Spleen (tissue), 7 donors: ENCODE results near the gene ZFYVE16.

Source experiments
- CTCF ChIP-seq, 11 experiments: fragments of 200-600 bp in 7 of 11; fragments of 450-650 bp in 4 of 11; sonication (generic) in 4 of 11; IDR thresholded peaks in 8 of 11; conservative IDR thresholded peaks in 3 of 11; 1 replicate in 7 of 11; 2 replicates in 4 of 11; pipeline versions ENCODE4 v1.4.0 to v1.8.0; 2016 to 2021; ENCODE audit warnings: antibody characterized with exemption in 11 of 11, inconsistent platforms in 4 of 11, mild to moderate bottlenecking in 1 of 11
- POLR2A ChIP-seq, 3 donors: fragments of 450-650 bp; IDR thresholded peaks; one replicate each; pipeline ENCODE4 v1.5.1; 2017; ENCODE audit warnings: antibody characterized with exemption in 3 of 3, mild to moderate bottlenecking in 1 of 3
- POLR2AphosphoS5 ChIP-seq, 3 donors: sonication (generic); formaldehyde crosslinking; IDR thresholded peaks; one replicate each; pipeline ENCODE4 v1.5.1; 2017; ENCODE audit warnings: antibody characterized with exemption in 3 of 3
- donor health status: DM: no; HTN: no; CAD: no; lungs with moderate emphysema.
- donor health status: DM: no; HTN: no; CAD: no.
- donor health status: DM: no; HTN: no; CAD: no.

- no peak for TF ChIP-seq CTCF (IDR thresholded peaks at IDR 0.05 in 8 of 11, conservative IDR thresholded peaks at IDR 0.05 in 3 of 11)
- no peak for TF ChIP-seq POLR2A (IDR thresholded peaks at IDR 0.05)
- TF ChIP-seq POLR2AphosphoS5 (IDR thresholded peaks at IDR 0.05): no peak
Measured at GRCh38 chr5:80492741-80493140, 84.9 kb downstream of the ZFYVE16 start.
